GM12878 (cell line): ENCODE data around the gene PCDHGA7. TPM values are rescaled to one million over a fixed set of nuclear protein-coding genes. Genes with fewer than 3 reads are reported as not detected.
"Not testable (repeated sequence)": the region's sequence is repeated elsewhere in the genome, so short reads cannot be mapped to it uniquely, and the experiment has no call there.

Experiments used
- ATAC-seq: fragments of 200-7000 bp; cut with Tn5 transposase; 3 replicates; pipeline ENCODE4 v1.9.1; 2020; ENCODE audit warnings: mild to moderate bottlenecking, moderate library complexity
- BruUV-seq: library from RNA; stranded (reverse); fragments of 400-500 nt; replicated peaks from 2 replicates; lab custom pipeline; 2021; lab: Mats Ljungman, UMichigan
- CTCF ChIA-PET: fragments of 300-600 bp; sonication (Branson Sonifier 250); formaldehyde crosslinking; extraction: SDS; loops from one replicate; lab custom pipeline; 2021; ENCODE audit warnings: inconsistent platforms; lab: Yijun Ruan, JAX
- POLR2A ChIA-PET: fragments of 350-600 bp; formaldehyde crosslinking; extraction: SDS; loops from one replicate; lab custom pipeline; 2021; ENCODE audit warnings: inconsistent platforms; lab: Charles Lee
- RAD21 ChIA-PET: fragments of 300-600 bp; sonication (Branson Sonifier 250); formaldehyde crosslinking; loops from one replicate; lab custom pipeline; 2023; ENCODE audit warnings: antibody characterized with exemption; ENCODE audit not compliant: unreplicated experiment; lab: Charles Lee
- SMC1A ChIA-PET: fragments of 300-600 bp; sonication (Branson Sonifier 250); formaldehyde crosslinking; loops from one replicate; lab custom pipeline; 2023; ENCODE audit not compliant: unreplicated experiment, uncharacterized antibody; lab: Charles Lee
- DNase-seq: peaks from one replicate; pipeline ENCODE4 v3.0.0-alpha.2; 2011; ENCODE audit warnings: low read depth, low spot score
- FAIRE-seq: peaks from 3 replicates; lab custom pipeline; 2011; peaks lifted over from hg19 to GRCh38; lab: Jason Lieb, UNC
- H2AFZ ChIP-seq: 2 replicates; pipeline ENCODE4 v1.6.0; 2011; ENCODE audit warnings: low read depth, low read length, control low read depth; ENCODE audit not compliant: control insufficient read depth
- H3K27ac ChIP-seq: 2 replicates; pipeline ENCODE4 v1.5.1; 2011; ENCODE audit warnings: control low read depth; ENCODE audit not compliant: control insufficient read depth, insufficient read depth
- H3K27me3 ChIP-seq, 2 experiments: replicated peaks in 1 of 2; 2 replicates each; pipeline versions ENCODE4 v1.6.0 to v1.6.1; 2011; ENCODE audit warnings: low read length in 1 of 2; ENCODE audit not compliant: control insufficient read depth in 2 of 2, insufficient read depth in 2 of 2
- H3K36me3 ChIP-seq, 2 experiments: 2 replicates each; pipeline ENCODE4 v1.5.1; 2011; ENCODE audit warnings: low read length in 1 of 2; ENCODE audit not compliant: control insufficient read depth in 2 of 2, insufficient read depth in 2 of 2
- H3K4me1 ChIP-seq: 2 replicates; pipeline ENCODE4 v1.6.1; 2011; ENCODE audit warnings: mild to moderate bottlenecking, low read length, moderate library complexity, mixed read lengths; ENCODE audit not compliant: control insufficient read depth, insufficient read depth
- H3K4me2 ChIP-seq: 2 replicates; pipeline ENCODE4 v1.6.0; 2011; ENCODE audit warnings: control low read depth; ENCODE audit not compliant: control insufficient read depth, insufficient read depth
- H3K4me3 ChIP-seq: fragments of 200-600 bp; sonication (generic); 2 replicates; pipeline ENCODE4 v1.5.1; 2016
- H3K79me2 ChIP-seq: 2 replicates; pipeline ENCODE4 v1.6.0; 2011; ENCODE audit warnings: low read length; ENCODE audit not compliant: control insufficient read depth, insufficient read depth
- H3K9ac ChIP-seq: 2 replicates; pipeline ENCODE4 v1.8.0; 2011; ENCODE audit warnings: low read length, control low read depth, mixed read lengths; ENCODE audit not compliant: control insufficient read depth, insufficient read depth
- H3K9me3 ChIP-seq: replicated peaks from 3 replicates; pipeline ENCODE4 v1.5.1; 2011; ENCODE audit warnings: mild to moderate bottlenecking, low read length; ENCODE audit not compliant: control insufficient read depth, insufficient read depth
- H4K20me1 ChIP-seq: 2 replicates; pipeline ENCODE4 v1.6.0; 2011; ENCODE audit not compliant: control insufficient read depth, insufficient read depth
- BACH1 ChIP-seq: fragments of 450-650 bp; IDR thresholded peaks from 2 replicates; pipeline ENCODE4 v1.6.1; 2017; ENCODE audit warnings: mild to moderate bottlenecking, borderline replicate concordance
- EZH2 ChIP-seq: IDR thresholded peaks from 2 replicates; pipeline ENCODE4 v1.6.1; 2012; ENCODE audit warnings: low read depth, mild to moderate bottlenecking, control low read depth, inconsistent platforms, low read length, borderline replicate concordance; ENCODE audit not compliant: control insufficient read depth
- HSF1 ChIP-seq: fragments of 150-350 bp; IDR thresholded peaks from 2 replicates; pipeline ENCODE4 v1.6.1; 2014; ENCODE audit warnings: mild to moderate bottlenecking, low read depth, low read length
- NFYA ChIP-seq: IDR thresholded peaks from 2 replicates; pipeline ENCODE4 v1.6.1; 2011; ENCODE audit warnings: low read depth, mild to moderate bottlenecking, low read length, improper control_type of control experiment, borderline replicate concordance
- NR2C1 ChIP-seq: fragments of 450-650 bp; IDR thresholded peaks from 2 replicates; pipeline ENCODE4 v1.6.1; 2017; ENCODE audit warnings: antibody characterized with exemption, mild to moderate bottlenecking, moderate library complexity
- PAX8 ChIP-seq: fragments of 450-650 bp; IDR thresholded peaks from 2 replicates; pipeline ENCODE4 v1.6.1; 2017; ENCODE audit warnings: mild to moderate bottlenecking, moderate library complexity
- POLR2AphosphoS2 ChIP-seq: IDR thresholded peaks from 2 replicates; pipeline ENCODE4 v1.6.1; 2011; ENCODE audit warnings: low read depth, mild to moderate bottlenecking, low read length, improper control_type of control experiment, moderate library complexity
- RB1 ChIP-seq: fragments of 450-650 bp; formaldehyde crosslinking; IDR thresholded peaks from 2 replicates; pipeline ENCODE4 v1.6.1; 2017; ENCODE audit warnings: mild to moderate bottlenecking, borderline replicate concordance
- TBL1XR1 ChIP-seq: IDR thresholded peaks from 2 replicates; pipeline ENCODE4 v1.6.1; 2012; ENCODE audit warnings: low read depth, low read length, improper control_type of control experiment
- TCF7 ChIP-seq: IDR thresholded peaks from 2 replicates; pipeline ENCODE4 v1.6.1; 2014; ENCODE audit warnings: antibody characterized with exemption, borderline replicate concordance
- WGBS: methylation state at CpG from one replicate; pipeline ENCODE4 v1.1.6; 2016; ENCODE audit warnings: low lambda C conversion rate; ENCODE audit not compliant: insufficient replicate concordance, insufficient coverage; ENCODE audit errors: missing lambda C conversion rate; 5-methylcytosine and 5-hydroxymethylcytosine counted together
- in situ Hi-C: fragments of 300-500 bp; cut with MboI; formaldehyde crosslinking; loops from 9 replicates; pipeline ENCODE4 v1.14.3; 2018; ENCODE audit warnings: mixed read lengths
- intact Hi-C: fragments of 100-400 bp; cut with micrococcal nuclease; formaldehyde crosslinking; loops from one replicate; pipeline ENCODE4 v1.14.2; 2022; ENCODE audit not compliant: unreplicated experiment
- polyA plus RNA-seq, 11 experiments: library from polyadenylated mRNA; depleted of rRNA in 4 of 11; unstranded in 6 of 11; stranded (reverse) in 5 of 11; fragments of >200 nt; fragmentation: Nextera tagmentation in 4 of 11; fragmentation: Illumina TruSeq in 1 of 11; extraction: Ambion mirVana in 4 of 11; extraction: Trizol in 1 of 11; gene quantifications; 1 replicate in 1 of 11; 2 replicates in 10 of 11; pipeline versions ENCODE4 v1.2.1 to v1.2.3, GENCODE V29; 2011 to 2016; ENCODE audit warnings: inconsistent platforms in 2 of 11, missing spikeins in 2 of 11, low read depth in 1 of 11
- total RNA-seq, 4 experiments: library from RNA; depleted of rRNA in 3 of 4; stranded (reverse); fragments of >200 nt in 3 of 4; fragmentation: Illumina TruSeq in 1 of 4; extraction: Trizol in 1 of 4; gene quantifications; 2 replicates each; pipeline versions ENCODE4 v1.2.1 to v1.2.3, GENCODE V29; 2013 to 2021
- TF ChIP-seq, protein P1 (sequence below): IDR thresholded peaks from 2 replicates; pipeline ENCODE4 v1.6.1; 2011; ENCODE audit warnings: borderline replicate concordance, low read depth, mild to moderate bottlenecking, moderate library complexity, low read length; ENCODE audit not compliant: insufficient read depth, poor library complexity, severe bottlenecking

The PCDHGA7 gene
- total and polyA plus RNA-seq, 10 of the 15 experiments (the other 5 are each of a cell fraction or from before 2014, with no cell fraction given) = 0.01 to 0.18 (median 0.08) TPM; not detected in 3

DNA sequence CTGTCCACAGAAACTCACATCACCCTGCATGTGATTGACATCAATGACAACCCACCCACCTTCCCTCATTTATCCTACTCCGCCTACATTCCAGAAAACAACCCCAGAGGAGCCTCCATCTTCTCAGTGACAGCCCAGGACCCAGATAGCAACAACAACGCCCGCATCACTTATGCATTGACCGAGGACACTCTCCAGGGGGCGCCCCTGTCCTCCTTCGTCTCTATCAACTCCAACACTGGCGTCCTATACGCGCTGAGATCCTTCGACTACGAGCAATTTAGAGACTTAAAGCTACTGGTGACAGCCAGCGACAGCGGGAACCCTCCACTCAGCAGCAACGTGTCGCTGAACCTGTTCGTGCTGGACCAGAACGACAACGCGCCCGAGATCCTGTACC lies 37.2 kb upstream of the PCDHGA7 start:
- Histone ChIP-seq H3K4me2 (no peak overlapping the region), H3K36me3 (no peaks in the 10 kb centered on the region), H3K27me3 (no peaks in the 10 kb centered on the region), H3K79me2 (no peaks in the 10 kb centered on the region), H2AFZ (no peak overlapping the region), H3K9me3 (peaks cover 2% of the 10 kb centered on the region; the same call in 2 of the 3 replicates), H3K4me1 (no peaks in the 10 kb centered on the region), H3K9ac (no peak overlapping the region), H3K4me3 (no peak overlapping the region), H4K20me1 (no peaks in the 10 kb centered on the region), H3K27ac (no peak overlapping the region)
- no peak for DNase-seq
- ChIA-PET POLR2A (no interaction called here), SMC1A (no interaction called here), RAD21 (no interaction called here), CTCF (no interaction called here)
- in situ Hi-C loops (no loop called here), intact Hi-C loops (no loop called here)
- BruUV-seq = no TSS peak
- no peak for ATAC-seq
- TF ChIP-seq EZH2 (no peak), NFYA (no peak), POLR2AphosphoS2 (no peak), RB1 (no peak), TCF7 (no peak), PAX8 (no peak), NR2C1 (no peak), TBL1XR1 (no peak), HSF1 (no peak), BACH1 (no peak)
- TF ChIP-seq, protein P1, sequence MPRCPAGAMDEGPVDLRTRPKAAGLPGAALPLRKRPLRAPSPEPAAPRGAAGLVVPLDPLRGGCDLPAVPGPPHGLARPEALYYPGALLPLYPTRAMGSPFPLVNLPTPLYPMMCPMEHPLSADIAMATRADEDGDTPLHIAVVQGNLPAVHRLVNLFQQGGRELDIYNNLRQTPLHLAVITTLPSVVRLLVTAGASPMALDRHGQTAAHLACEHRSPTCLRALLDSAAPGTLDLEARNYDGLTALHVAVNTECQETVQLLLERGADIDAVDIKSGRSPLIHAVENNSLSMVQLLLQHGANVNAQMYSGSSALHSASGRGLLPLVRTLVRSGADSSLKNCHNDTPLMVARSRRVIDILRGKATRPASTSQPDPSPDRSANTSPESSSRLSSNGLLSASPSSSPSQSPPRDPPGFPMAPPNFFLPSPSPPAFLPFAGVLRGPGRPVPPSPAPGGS = no peak
- FAIRE-seq = no peak
- WGBS = 73% methylated on average over 20 of the region's 20 CpGs

DNA sequence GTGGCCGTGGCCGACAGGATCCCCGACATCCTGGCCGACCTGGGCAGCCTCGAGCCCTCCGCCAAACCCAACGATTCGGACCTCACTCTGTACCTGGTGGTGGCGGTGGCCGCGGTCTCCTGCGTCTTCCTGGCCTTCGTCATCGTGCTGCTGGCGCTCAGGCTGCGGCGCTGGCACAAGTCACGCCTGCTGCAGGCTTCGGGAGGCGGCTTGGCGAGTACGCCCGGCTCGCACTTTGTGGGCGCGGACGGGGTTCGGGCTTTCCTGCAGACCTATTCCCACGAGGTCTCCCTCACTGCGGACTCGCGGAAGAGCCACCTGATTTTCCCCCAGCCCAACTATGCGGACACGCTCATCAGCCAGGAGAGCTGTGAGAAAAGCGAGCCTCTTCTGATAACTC lies 36.5 kb upstream of the PCDHGA7 start:
- CTCF ChIA-PET = interaction anchor here (0.6 to 0.7 kb wide), 2 partner anchors 9 to 34 kb away, joined by 3 to 4 read pairs; partner anchors contain the start of gene PCDHGA4
- H3K27ac ChIP-seq, H3K4me1 ChIP-seq, H3K36me3 ChIP-seq, H3K4me3 ChIP-seq, intact Hi-C loops, SMC1A ChIA-PET, POLR2A ChIA-PET, BruUV-seq, H3K79me2 ChIP-seq, H3K9ac ChIP-seq, ATAC-seq, FAIRE-seq, H3K9me3 ChIP-seq, in situ Hi-C loops, H3K4me2 ChIP-seq, H4K20me1 ChIP-seq, H2AFZ ChIP-seq, DNase-seq, H3K27me3 ChIP-seq, RAD21 ChIA-PET: not testable (repeated sequence)
- 93% methylated on average over 18 of the region's 35 CpGs for WGBS
